Measurements from ENCODE around the gene FILIP1L.

DNA sequence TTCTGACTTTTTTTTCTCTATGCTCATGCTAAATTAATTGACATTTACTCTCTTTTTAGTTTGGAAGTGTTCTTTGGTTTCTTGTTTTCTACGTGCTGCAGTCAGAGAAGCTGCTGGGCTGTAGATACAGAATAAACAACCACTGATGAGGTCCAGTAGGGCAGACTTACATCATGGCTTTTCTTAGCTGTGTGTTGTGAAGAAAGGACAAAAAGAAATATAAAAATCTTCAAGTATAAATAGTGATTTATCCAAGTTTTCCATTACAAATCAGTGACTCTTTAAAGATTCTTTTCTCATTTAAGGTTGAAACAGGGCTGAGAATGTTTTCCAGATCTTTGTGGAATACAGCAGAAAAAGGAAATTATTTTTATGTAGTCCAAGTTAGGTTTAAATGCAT lies 174.4 kb downstream of the FILIP1L start:
- TF ChIP-seq ZFP3 (CRISPR knock-in tag; IDR thresholded peaks at IDR 0.05) (no peak), ZNF8 (CRISPR knock-in tag; IDR thresholded peaks at IDR 0.05) (no peak), ZFP30 (CRISPR knock-in tag; IDR thresholded peaks at IDR 0.05) (no peak), ESRRG (CRISPR knock-in tag; IDR thresholded peaks at IDR 0.05) (no peak), ZC3H10 (CRISPR knock-in tag; IDR thresholded peaks at IDR 0.05) (no peak), ZNF70 (CRISPR knock-in tag; IDR thresholded peaks at IDR 0.05) (no peak), TSHZ2 (CRISPR knock-in tag; IDR thresholded peaks at IDR 0.05) (no peak), CSDC2 (CRISPR knock-in tag; IDR thresholded peaks at IDR 0.05) (no peak)
- TF ChIP-seq, protein P1, sequence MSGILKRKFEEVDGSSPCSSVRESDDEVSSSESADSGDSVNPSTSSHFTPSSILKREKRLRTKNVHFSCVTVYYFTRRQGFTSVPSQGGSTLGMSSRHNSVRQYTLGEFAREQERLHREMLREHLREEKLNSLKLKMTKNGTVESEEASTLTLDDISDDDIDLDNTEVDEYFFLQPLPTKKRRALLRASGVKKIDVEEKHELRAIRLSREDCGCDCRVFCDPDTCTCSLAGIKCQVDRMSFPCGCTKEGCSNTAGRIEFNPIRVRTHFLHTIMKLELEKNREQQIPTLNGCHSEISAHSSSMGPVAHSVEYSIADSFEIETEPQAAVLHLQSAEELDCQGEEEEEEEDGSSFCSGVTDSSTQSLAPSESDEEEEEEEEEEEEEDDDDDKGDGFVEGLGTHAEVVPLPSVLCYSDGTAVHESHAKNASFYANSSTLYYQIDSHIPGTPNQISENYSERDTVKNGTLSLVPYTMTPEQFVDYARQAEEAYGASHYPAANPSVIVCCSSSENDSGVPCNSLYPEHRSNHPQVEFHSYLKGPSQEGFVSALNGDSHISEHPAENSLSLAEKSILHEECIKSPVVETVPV (CRISPR knock-in tag; IDR thresholded peaks at IDR 0.05): no peak
